VCaP (cell line): Measurements from ENCODE around the gene ATXN1.

ENCODE experiments used
- H3K27ac ChIP-seq: fragments of 450-650 bp; 2 replicates; pipeline ENCODE4 v1.5.1; 2017
- TF ChIP-seq, protein P1 (sequence below): fragments of 450-650 bp; conservative IDR thresholded peaks from 2 replicates; pipeline ENCODE4 v1.5.1; 2017; ENCODE audit warnings: mild to moderate bottlenecking, moderate library complexity

ATXN1 gene

DNA sequence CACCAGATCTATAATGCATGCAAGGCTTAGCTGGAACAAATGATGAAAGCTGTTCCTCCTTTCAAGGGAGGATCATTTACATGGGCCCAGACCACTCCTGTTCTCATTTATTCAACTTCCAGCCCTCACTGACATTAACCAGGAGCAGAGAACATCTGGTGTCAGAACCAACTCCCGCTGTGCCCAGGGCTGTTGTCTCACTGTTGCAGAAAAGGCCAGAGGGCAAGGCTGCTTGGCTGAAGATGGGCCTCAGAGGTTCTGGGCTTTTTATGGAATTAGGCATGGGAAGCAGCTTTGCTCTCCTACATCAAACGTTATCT, 358.7 kb downstream of the ATXN1 start:
- TF ChIP-seq, protein P1, sequence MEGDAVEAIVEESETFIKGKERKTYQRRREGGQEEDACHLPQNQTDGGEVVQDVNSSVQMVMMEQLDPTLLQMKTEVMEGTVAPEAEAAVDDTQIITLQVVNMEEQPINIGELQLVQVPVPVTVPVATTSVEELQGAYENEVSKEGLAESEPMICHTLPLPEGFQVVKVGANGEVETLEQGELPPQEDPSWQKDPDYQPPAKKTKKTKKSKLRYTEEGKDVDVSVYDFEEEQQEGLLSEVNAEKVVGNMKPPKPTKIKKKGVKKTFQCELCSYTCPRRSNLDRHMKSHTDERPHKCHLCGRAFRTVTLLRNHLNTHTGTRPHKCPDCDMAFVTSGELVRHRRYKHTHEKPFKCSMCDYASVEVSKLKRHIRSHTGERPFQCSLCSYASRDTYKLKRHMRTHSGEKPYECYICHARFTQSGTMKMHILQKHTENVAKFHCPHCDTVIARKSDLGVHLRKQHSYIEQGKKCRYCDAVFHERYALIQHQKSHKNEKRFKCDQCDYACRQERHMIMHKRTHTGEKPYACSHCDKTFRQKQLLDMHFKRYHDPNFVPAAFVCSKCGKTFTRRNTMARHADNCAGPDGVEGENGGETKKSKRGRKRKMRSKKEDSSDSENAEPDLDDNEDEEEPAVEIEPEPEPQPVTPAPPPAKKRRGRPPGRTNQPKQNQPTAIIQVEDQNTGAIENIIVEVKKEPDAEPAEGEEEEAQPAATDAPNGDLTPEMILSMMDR: no peak
- H3K27ac ChIP-seq: no peak overlapping the region

DNA sequence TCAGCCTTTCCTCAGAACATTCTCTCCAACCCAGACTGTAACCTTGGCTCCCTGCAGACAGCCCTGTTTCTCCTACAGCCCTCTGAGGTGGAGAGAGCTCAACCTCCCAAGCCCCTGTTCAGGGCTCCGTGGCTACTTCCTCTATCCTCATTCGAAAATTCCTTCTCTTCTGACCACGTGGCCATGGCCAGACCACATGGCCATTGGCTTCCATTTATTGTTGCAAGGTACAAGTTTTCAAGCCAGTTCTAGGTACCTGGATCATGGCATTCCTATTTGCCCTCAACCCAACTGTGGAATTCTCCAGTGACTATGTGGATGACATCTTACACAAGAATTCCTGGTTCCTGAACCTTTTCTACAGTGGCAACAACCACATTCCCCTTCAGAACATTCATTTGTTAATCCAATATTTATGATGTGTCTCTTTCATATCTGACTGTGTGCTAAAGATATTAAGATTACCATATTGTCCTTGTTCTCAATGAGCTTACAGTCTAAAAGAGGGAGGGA, 361.0 kb downstream of the ATXN1 start:
- TF ChIP-seq, protein P1: no peak
- no peak overlapping the region for H3K27ac ChIP-seq

DNA sequence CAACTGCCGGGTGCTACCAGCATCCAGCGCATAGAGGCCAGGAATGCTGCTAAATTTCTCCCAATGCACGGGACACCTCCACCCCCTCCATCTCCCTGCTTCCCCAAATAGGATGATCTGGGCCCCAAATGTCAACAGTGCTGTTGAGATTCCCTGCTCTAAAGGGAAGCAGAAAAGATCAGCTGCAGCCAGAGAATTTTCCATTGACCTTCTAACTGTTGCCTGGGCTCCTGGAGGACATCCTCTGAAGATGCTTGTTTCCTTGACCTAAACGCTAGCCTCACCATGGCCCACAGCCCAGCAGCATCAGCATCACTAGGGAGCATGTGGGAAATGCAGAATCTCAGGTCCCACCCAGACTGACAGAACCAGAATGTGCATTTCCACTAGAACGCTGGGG, 361.6 kb downstream of the ATXN1 start:
- H3K27ac ChIP-seq: no peak overlapping the region
- TF ChIP-seq, protein P1: no peak

DNA sequence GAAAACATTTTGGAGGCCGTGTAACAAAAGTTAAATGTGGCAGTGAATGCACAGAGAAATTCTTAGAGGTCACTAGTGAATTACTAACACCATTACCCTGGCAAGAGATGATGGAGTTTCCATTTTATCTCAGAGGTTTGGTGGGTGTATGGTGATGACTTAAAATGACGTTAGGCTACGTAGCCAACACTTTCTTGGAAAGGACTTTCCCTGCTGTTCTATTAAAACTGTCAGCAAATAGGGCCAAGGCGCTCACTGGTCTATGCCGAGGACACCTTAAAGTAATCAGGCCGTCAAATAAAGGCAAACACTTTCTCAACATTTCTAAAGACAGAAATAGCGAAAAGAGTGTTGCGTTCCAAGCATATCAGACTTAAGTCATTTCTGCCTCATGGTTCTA, 362.1 kb downstream of the ATXN1 start:
- H3K27ac ChIP-seq: no peak overlapping the region
- TF ChIP-seq, protein P1: no peak

DNA sequence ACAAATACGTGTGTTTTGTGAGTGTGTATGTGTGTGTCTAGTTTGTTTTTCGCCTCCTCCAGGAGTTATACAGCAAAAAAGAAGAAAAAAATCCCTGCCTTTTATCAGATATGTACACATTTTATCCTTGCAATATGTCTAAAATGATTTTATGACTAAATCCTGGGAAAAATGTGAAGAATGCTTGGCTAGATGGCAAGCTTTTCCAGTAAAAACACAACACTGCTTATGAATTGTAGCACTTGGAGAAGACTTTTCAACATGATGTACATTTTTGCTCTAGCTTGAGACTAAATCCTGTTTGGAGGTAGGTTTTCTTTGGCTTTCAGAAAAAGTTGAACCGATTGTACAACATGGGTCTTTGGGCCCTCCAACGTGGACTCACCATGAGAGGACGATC, 362.7 kb downstream of the ATXN1 start:
- TF ChIP-seq, protein P1: no peak
- H3K27ac ChIP-seq: no peak overlapping the region

DNA sequence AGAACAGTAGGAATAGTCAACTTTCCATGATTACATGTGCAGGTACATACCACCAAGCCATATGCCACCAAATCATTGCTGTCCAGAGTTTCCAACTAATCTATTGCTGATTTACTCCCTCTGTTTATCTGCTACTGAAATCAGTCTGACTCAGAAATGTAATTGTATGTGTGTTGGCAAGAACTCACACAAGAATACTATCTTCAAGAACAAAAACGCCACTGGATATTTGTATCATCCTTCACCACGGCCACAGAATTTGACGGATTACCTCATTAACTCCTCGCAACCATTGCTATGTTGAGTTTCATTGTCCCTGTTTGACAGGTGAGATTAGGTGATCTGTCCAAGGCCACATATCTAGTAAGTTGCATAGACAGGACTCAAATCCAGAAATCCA, 363.6 kb downstream of the ATXN1 start:
- H3K27ac ChIP-seq: no peak overlapping the region
- TF ChIP-seq, protein P1: no peak

DNA sequence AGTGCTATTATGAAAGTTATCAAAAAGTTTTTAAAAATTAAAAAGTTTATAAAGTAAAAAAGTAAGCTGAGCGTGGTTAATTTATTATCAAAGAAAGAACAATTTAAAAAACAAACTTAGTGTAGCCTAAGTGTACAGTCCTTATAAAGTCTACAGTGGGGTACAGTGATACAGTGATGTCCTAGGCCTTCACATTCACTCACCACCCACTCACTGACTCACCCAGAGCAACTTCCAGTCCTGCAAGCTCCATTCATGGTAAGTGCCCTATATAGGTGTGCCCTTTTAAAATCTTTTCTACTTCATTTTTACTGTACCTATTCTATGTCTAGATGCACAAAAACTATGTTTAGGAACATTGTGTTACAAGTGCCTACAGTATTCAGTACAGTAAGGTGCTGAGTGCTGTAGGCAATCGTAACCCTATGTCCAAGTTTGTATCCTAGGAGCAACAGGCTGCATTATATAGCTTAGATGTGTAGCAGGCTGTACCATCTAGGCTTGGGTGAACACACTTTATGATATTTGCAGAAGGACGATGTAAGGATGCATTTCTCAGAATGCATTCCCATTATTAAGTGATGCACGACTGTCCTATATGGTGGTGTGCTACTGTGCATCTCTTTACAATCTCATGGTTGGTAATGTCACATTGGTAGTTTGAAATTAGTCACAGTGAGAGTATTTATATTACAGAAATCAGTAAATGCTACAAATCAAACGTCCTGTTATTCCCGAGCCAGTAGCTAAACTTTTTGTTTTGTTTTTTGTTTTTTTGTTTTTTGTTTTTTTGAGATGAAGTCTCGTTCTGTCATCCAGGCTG, 364.6 kb downstream of the ATXN1 start:
- no peak overlapping the region for H3K27ac ChIP-seq
- TF ChIP-seq, protein P1: no peak
